Gastroesophageal sphincter (tissue), 4 donors: ENCODE results near the gene E2F7. TPM values are rescaled to one million over a fixed set of nuclear protein-coding genes. Genes with fewer than 3 reads are reported as not detected.
"Not testable (repeated sequence)": the region's sequence is repeated elsewhere in the genome, so short reads cannot be mapped to it uniquely, and the experiment has no call there.

Source experiments
- ATAC-seq: fragments of 150-250 bp; one replicate; pipeline ENCODE4 v1.9.1; 2016; ENCODE audit warnings: mild to moderate bottlenecking, moderate library complexity
- H3K27ac ChIP-seq, 4 donors: fragments of 200-600 bp; sonication (generic) in 3 of 4; 1 replicate in 3 of 4; 2 replicates in 1 of 4; pipeline ENCODE4 v1.5.1; 2016 to 2019
- H3K27me3 ChIP-seq: fragments of 200-600 bp; sonication (generic); one replicate; pipeline ENCODE4 v1.5.1; 2019
- H3K36me3 ChIP-seq, 2 donors: fragments of 200-600 bp; sonication (generic); one replicate each; pipeline ENCODE4 v1.5.1; 2019; ENCODE audit warnings: control low read depth in 1 of 2
- H3K4me1 ChIP-seq, 3 donors: fragments of 200-600 bp; sonication (generic); 1 replicate in 2 of 3; 2 replicates in 1 of 3; pipeline ENCODE4 v1.5.1; 2016 to 2019; ENCODE audit warnings: control low read depth in 2 of 3
- H3K4me3 ChIP-seq, 2 donors: fragments of 200-600 bp; sonication (generic); one replicate each; pipeline ENCODE4 v1.5.1; 2019; ENCODE audit warnings: mild to moderate bottlenecking in 1 of 2, moderate library complexity in 1 of 2
- H3K9me3 ChIP-seq, 3 donors: fragments of 200-600 bp; sonication (generic); one replicate each; pipeline ENCODE4 v1.5.1; 2017 to 2019; ENCODE audit warnings: control low read depth in 2 of 3
- CTCF ChIP-seq, 4 experiments: fragments of 200-600 bp in 2 of 4; fragments of 450-650 bp in 2 of 4; sonication (generic) in 1 of 4; IDR thresholded peaks; one replicate each; pipeline ENCODE4 v1.5.1; 2017 to 2019; ENCODE audit warnings: antibody characterized with exemption in 4 of 4, mild to moderate bottlenecking in 2 of 4, moderate library complexity in 2 of 4
- EP300 ChIP-seq: sonication (generic); formaldehyde crosslinking; IDR thresholded peaks from one replicate; pipeline ENCODE4 v1.6.1; 2017; ENCODE audit warnings: antibody characterized with exemption, mild to moderate bottlenecking
- POLR2A ChIP-seq, 2 donors: fragments of 450-650 bp; IDR thresholded peaks; one replicate each; pipeline ENCODE4 v1.6.1; 2017; ENCODE audit warnings: antibody characterized with exemption in 2 of 2, mild to moderate bottlenecking in 2 of 2, moderate library complexity in 1 of 2
- POLR2AphosphoS5 ChIP-seq: sonication (generic); formaldehyde crosslinking; IDR thresholded peaks from one replicate; pipeline ENCODE4 v1.6.1; 2017; ENCODE audit warnings: antibody characterized with exemption
- WGBS, 2 donors: methylation state at CpG; one replicate each; pipeline ENCODE4 v1.1.5; 2018; ENCODE audit warnings: low coverage in 1 of 2; 5-methylcytosine and 5-hydroxymethylcytosine counted together
- total RNA-seq, 4 donors: library from RNA; depleted of rRNA; stranded (reverse); fragments of >200 nt; gene quantifications; one replicate each; pipeline ENCODE4 v1.1.0, GENCODE V29; 2016

E2F7 gene
- total RNA-seq, 4 donors from 2014 or later, result 0.47 TPM; not detected in 3

GRCh38 chr12:77076886-77077285 is 11.5 kb upstream of the E2F7 start:
- TF ChIP-seq POLR2A (IDR thresholded peaks at IDR 0.05), result no peak
- no peak for TF ChIP-seq POLR2AphosphoS5
- TF ChIP-seq CTCF (IDR thresholded peaks at IDR 0.05), result no peak
- TF ChIP-seq EP300, result no peak
- no peak for ATAC-seq
- H3K9me3 ChIP-seq, result no peaks in the 10 kb centered on the region
- H3K4me1 ChIP-seq, result no peaks in the 10 kb centered on the region
- no peaks in the 10 kb centered on the region for H3K27me3 ChIP-seq
- no peak overlapping the region for H3K4me3 ChIP-seq
- H3K27ac ChIP-seq, result no peak overlapping the region
- no peaks in the 10 kb centered on the region for H3K36me3 ChIP-seq
- WGBS, 2 donors, result 50% methylated on average over 1 of the region's 1 CpG

DNA sequence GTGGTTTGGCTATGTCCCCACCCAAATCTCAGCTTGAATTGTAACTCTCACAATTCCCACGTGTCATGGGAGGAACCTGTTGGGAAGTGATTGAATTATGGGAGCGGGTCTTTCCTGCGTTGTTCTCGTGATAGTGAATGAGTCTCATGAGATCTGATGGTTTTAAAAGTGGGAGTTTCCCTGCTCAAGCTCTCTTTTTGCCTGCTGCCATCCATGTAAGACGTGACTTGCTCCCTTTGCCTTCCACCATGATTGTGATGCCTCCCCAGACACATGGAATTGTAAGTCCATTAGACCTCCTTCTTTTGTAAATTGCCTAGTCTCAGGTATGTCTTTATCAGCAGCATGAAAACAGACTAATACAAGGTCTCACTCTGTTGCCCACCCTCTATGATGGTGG is 8.5 kb upstream of the E2F7 start:
- ATAC-seq, H3K27me3 ChIP-seq, H3K9me3 ChIP-seq, H3K4me1 ChIP-seq, H3K4me3 ChIP-seq, H3K36me3 ChIP-seq, H3K27ac ChIP-seq: not testable (repeated sequence)
- 90 to 96% methylated on average over 2 to 5 of the region's 5 CpGs for WGBS, 2 donors

DNA sequence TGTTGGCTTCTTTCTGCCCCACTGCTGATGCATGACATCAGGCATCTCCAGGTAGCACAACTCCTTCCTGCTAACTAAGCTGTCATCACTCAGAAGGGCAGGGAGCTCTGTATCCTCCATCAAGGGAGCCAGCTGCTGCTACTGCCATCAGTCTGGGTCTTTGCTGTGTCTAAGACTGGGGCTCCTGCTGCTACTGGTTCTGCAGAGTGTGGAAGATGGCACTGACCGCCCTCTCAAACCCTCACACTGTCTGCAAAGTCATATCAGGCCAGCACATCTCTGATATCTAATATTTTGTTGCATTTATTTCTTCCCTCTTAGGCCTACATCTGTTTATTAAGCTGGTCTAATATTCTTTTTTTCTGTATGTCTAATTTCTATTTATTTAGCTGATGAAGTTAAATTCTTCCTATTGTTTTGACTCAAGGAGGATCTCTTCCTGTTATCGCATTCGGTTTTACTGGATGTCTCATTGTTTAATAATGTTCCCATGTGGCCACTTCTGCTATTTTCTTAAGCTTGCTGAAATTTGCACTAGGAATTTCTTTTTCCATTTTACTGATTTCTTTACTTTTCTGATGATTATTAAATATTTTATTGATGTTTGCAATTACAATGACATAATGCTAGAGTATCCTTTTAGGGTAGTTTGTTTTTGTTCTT is 7.6 kb upstream of the E2F7 start:
- ATAC-seq, result no peak
- Histone ChIP-seq H3K27me3 (no peaks in the 10 kb centered on the region), H3K9me3 (no peaks in the 10 kb centered on the region), H3K36me3 (no peaks in the 10 kb centered on the region), H3K27ac (no peak overlapping the region), H3K4me1 (no peaks in the 10 kb centered on the region), H3K4me3 (no peak overlapping the region)
- 42 to 77% methylated on average over 2 to 3 of the region's 3 CpGs for WGBS, 2 donors
- TF ChIP-seq CTCF (IDR thresholded peaks at IDR 0.05) (no peak), POLR2A (IDR thresholded peaks at IDR 0.05) (no peak), EP300 (no peak), POLR2AphosphoS5 (no peak)

- no peaks in the 10 kb centered on the region for H3K9me3 ChIP-seq
- peaks cover 0 to 3% (median 0%) of the 10 kb centered on the region in 3 donors for H3K4me1 ChIP-seq
- no peaks in the 10 kb centered on the region for H3K36me3 ChIP-seq
- ATAC-seq, result no peak
- no peak overlapping the region for H3K4me3 ChIP-seq
- WGBS, 2 donors, result 67 to 91% methylated on average over 5 of the region's 5 CpGs
- H3K27ac ChIP-seq, result no peak overlapping the region
- no peaks in the 10 kb centered on the region for H3K27me3 ChIP-seq
- TF ChIP-seq POLR2A (IDR thresholded peaks at IDR 0.05) (no peak), POLR2AphosphoS5 (no peak), EP300 (no peak), CTCF (IDR thresholded peaks at IDR 0.05) (no peak)
These were observed 5.6 kb upstream of the E2F7 start for GRCh38 chr12:77070800-77071449.

DNA sequence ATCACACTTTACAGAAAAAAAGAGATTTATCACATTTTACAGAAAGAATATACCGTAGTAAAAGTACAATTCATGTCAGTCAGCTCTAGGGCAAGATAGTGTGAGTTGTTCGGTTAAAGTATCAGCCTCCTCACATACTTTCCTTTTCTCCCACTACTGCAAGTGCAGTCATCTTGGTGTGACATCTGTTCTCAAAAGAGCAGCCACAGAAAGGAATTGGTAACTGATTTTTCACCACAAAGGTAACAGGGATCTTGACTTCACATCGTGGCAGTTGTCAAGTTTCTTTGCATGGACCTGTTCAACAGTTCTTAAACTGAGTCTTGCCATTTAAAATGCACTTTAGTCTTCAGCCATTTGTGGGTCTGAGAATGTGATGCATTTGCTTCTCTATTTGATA is 5.0 kb upstream of the E2F7 start:
- H3K36me3 ChIP-seq, result no peaks in the 10 kb centered on the region
- ATAC-seq, result no peak
- no peaks in the 10 kb centered on the region for H3K9me3 ChIP-seq
- H3K4me1 ChIP-seq, result peaks cover 0 to 5% (median 0%) of the 10 kb centered on the region in 3 donors
- 72 to 88% methylated on average over 3 of the region's 3 CpGs for WGBS, 2 donors
- no peaks in the 10 kb centered on the region for H3K27me3 ChIP-seq
- no peak overlapping the region for H3K4me3 ChIP-seq
- no peak for TF ChIP-seq EP300
- TF ChIP-seq POLR2AphosphoS5, result no peak
- TF ChIP-seq CTCF (IDR thresholded peaks at IDR 0.05), result no peak
- no peak for TF ChIP-seq POLR2A (IDR thresholded peaks at IDR 0.05)
- H3K27ac ChIP-seq, result no peak overlapping the region
